Caco-2 (cell line): ENCODE data around the gene BARX1. TPM values are rescaled to one million over a fixed set of nuclear protein-coding genes. Genes with fewer than 3 reads are reported as not detected.

Experiments used
- BruUV-seq: library from RNA; stranded (reverse); fragments of 400-500 nt; replicated peaks from 2 replicates; lab custom pipeline; 2021; lab: Mats Ljungman, UMichigan
- CTCF ChIA-PET: fragments of 300-600 bp; sonication (Branson Sonifier 250); formaldehyde crosslinking; loops from one replicate; lab custom pipeline; 2022; ENCODE audit warnings: antibody characterized with exemption; lab: Charles Lee
- POLR2A ChIA-PET: fragments of 300-600 bp; sonication (Branson Sonifier 250); formaldehyde crosslinking; loops from one replicate; lab custom pipeline; 2022; ENCODE audit warnings: antibody characterized with exemption; lab: Charles Lee
- DNase-seq, 2 experiments: peaks; one replicate each; pipeline versions ENCODE4 v3.0.0 to v3.0.0-alpha.2; 2020 to 2022
- H3K27me3 ChIP-seq: replicated peaks from 2 replicates; pipeline ENCODE4 v1.6.0; 2011; ENCODE audit warnings: low read length; ENCODE audit not compliant: control insufficient read depth, insufficient read depth
- H3K36me3 ChIP-seq: 2 replicates; pipeline ENCODE4 v1.5.1; 2011; ENCODE audit warnings: low read length; ENCODE audit not compliant: control insufficient read depth, insufficient read depth
- H3K4me1 ChIP-seq: fragments of 250-450 bp; sonication (Bioruptor Pico); 2 replicates; pipeline ENCODE4 v1.5.1; 2020; ENCODE audit warnings: mild to moderate bottlenecking
- H3K4me3 ChIP-seq: 2 replicates; pipeline ENCODE4 v1.5.1; 2011; ENCODE audit warnings: low read depth, mild to moderate bottlenecking, control low read depth, low read length
- H3K9me3 ChIP-seq: fragments of 250-450 bp; sonication (Bioruptor Pico); 2 replicates; pipeline ENCODE4 v1.5.1; 2020; ENCODE audit warnings: mild to moderate bottlenecking, moderate library complexity
- H3K27ac Mint-ChIP-seq: one replicate; pipeline ENCODE4 v1.8.0; 2022; ENCODE audit warnings: mixed read lengths; ENCODE audit not compliant: unreplicated experiment
- H3K27me3 Mint-ChIP-seq: one replicate; pipeline ENCODE4 v1.8.0; 2022; ENCODE audit warnings: mixed read lengths; ENCODE audit not compliant: insufficient read depth, unreplicated experiment
- H3K36me3 Mint-ChIP-seq: one replicate; pipeline ENCODE4 v1.8.0; 2022; ENCODE audit warnings: mild to moderate bottlenecking, mixed read lengths; ENCODE audit not compliant: insufficient read depth, unreplicated experiment
- H3K4me1 Mint-ChIP-seq: one replicate; pipeline ENCODE4 v1.8.0; 2022; ENCODE audit warnings: low read depth, mixed read lengths; ENCODE audit not compliant: unreplicated experiment
- H3K4me3 Mint-ChIP-seq: one replicate; pipeline ENCODE4 v1.8.0; 2022; ENCODE audit warnings: mild to moderate bottlenecking, moderate library complexity, mixed read lengths; ENCODE audit not compliant: unreplicated experiment
- H3K9me3 Mint-ChIP-seq: one replicate; pipeline ENCODE4 v1.8.0; 2022; ENCODE audit warnings: mixed read lengths; ENCODE audit not compliant: unreplicated experiment
- CTCF ChIP-seq, 2 experiments: fragments of 200-600 bp in 1 of 2; IDR thresholded peaks; 1 replicate in 1 of 2; 2 replicates in 1 of 2; pipeline versions ENCODE4 v1.5.1 to v1.8.0; 2011 to 2022; ENCODE audit warnings: antibody characterized with exemption in 1 of 2, control low read depth in 1 of 2, inconsistent platforms in 1 of 2, low read depth in 1 of 2, low read length in 1 of 2, mild to moderate bottlenecking in 1 of 2, moderate library complexity in 1 of 2; ENCODE audit not compliant: insufficient read depth in 1 of 2, severe bottlenecking in 1 of 2, unreplicated experiment in 1 of 2
- intact Hi-C: fragments of 100-400 bp; cut with micrococcal nuclease; formaldehyde crosslinking; loops from one replicate; pipeline ENCODE4 v1.10.0; 2022; ENCODE audit not compliant: unreplicated experiment
- total RNA-seq: library from RNA; stranded (reverse); gene quantifications from 2 replicates; pipeline ENCODE4 v1.2.3, GENCODE V29; 2022

BARX1 gene
- total RNA-seq, 1 experiment from 2014 or later = not detected

GRCh38 chr9:93996863-93997262 lies 41.7 kb upstream of the BARX1 start:
- POLR2A ChIA-PET = no interaction called here
- no peaks in the 10 kb centered on the region for H3K4me1 Mint-ChIP-seq
- TF ChIP-seq CTCF (IDR thresholded peaks at IDR 0.05; ENCODE audit: insufficient read depth in 1 of 2, low read depth in 1 of 2, low read length in 1 of 2, severe bottlenecking in 1 of 2, unreplicated experiment in 1 of 2) = no peak
- H3K36me3 ChIP-seq = no peaks in the 10 kb centered on the region
- H3K4me3 Mint-ChIP-seq = no peak overlapping the region
- no TSS peak for BruUV-seq
- DNase-seq = no peak
- no peaks in the 10 kb centered on the region for H3K4me1 ChIP-seq
- no peaks in the 10 kb centered on the region for H3K9me3 Mint-ChIP-seq
- peaks cover 4% of the 10 kb centered on the region for H3K27me3 Mint-ChIP-seq
- intact Hi-C loops = no loop called here
- CTCF ChIA-PET = no interaction called here
- H3K9me3 ChIP-seq = no peaks in the 10 kb centered on the region
- no peak overlapping the region for H3K4me3 ChIP-seq
- H3K27me3 ChIP-seq = no peaks in the 10 kb centered on the region
- no peaks in the 10 kb centered on the region for H3K36me3 Mint-ChIP-seq
- H3K27ac Mint-ChIP-seq = no peak overlapping the region

DNA sequence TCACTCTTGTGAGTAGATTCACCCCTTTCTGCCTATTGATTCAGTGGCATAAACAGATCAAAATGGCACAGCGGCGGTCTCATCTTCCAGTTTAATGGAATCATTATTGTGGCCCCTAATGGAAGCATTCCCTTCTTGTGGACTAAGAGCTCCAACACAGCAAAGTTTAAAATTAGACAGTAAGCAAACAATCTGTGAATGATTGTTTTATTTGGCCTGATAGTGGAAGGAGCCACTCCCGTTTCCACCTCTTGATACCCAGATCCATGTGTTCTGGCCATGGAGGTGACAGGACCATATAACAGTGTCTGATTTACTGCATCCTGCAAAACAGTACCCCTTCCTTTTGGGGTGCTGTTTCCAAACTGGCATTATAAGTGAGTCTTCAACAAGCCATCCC lies 41.2 kb upstream of the BARX1 start:
- Mint-ChIP-seq H3K27me3 (peaks cover 4% of the 10 kb centered on the region), H3K27ac (no peak overlapping the region), H3K4me1 (no peaks in the 10 kb centered on the region), H3K36me3 (no peaks in the 10 kb centered on the region), H3K4me3 (no peak overlapping the region), H3K9me3 (no peaks in the 10 kb centered on the region)
- no TSS peak for BruUV-seq
- H3K4me3 ChIP-seq = no peak overlapping the region
- no peaks in the 10 kb centered on the region for H3K9me3 ChIP-seq
- no peak for DNase-seq
- POLR2A ChIA-PET = no interaction called here
- CTCF ChIA-PET = no interaction called here
- H3K27me3 ChIP-seq = no peaks in the 10 kb centered on the region
- intact Hi-C loops = no loop called here
- no peaks in the 10 kb centered on the region for H3K4me1 ChIP-seq
- no peaks in the 10 kb centered on the region for H3K36me3 ChIP-seq
- no peak for TF ChIP-seq CTCF (IDR thresholded peaks at IDR 0.05; ENCODE audit: insufficient read depth in 1 of 2, low read depth in 1 of 2, low read length in 1 of 2, severe bottlenecking in 1 of 2, unreplicated experiment in 1 of 2)

DNA sequence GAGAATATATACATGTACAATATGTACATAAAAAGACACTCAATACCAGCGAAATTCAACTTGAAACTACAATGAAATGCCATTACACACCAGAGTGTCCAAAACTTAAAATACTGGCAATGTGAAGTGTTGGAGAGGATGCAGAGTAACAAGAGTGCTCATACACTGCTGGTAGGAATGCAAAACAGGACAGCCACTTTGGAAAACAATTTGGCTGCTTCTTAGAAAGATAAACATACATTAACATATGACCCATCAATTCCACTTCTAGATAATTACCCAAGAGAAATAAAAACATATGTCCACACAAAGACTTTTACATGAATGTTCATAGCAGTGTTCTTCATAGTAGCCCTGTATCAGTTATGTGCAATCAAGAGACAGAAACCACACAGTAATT lies 39.4 kb upstream of the BARX1 start:
- Mint-ChIP-seq H3K36me3 (no peaks in the 10 kb centered on the region), H3K27me3 (peaks cover 4% of the 10 kb centered on the region), H3K27ac (no peak overlapping the region), H3K9me3 (peaks cover 8% of the 10 kb centered on the region), H3K4me3 (no peak overlapping the region), H3K4me1 (no peaks in the 10 kb centered on the region)
- ChIA-PET POLR2A (no interaction called here), CTCF (no interaction called here)
- intact Hi-C loops = no loop called here
- Histone ChIP-seq H3K9me3 (no peaks in the 10 kb centered on the region), H3K4me1 (no peaks in the 10 kb centered on the region), H3K4me3 (no peak overlapping the region), H3K36me3 (no peaks in the 10 kb centered on the region), H3K27me3 (no peaks in the 10 kb centered on the region)
- no TSS peak for BruUV-seq
- no peak for DNase-seq
- no peak for TF ChIP-seq CTCF (IDR thresholded peaks at IDR 0.05; ENCODE audit: insufficient read depth in 1 of 2, low read depth in 1 of 2, low read length in 1 of 2, severe bottlenecking in 1 of 2, unreplicated experiment in 1 of 2)
